ENCODE data around the gene BCL11B.

Gene BCL11B

GRCh38 chr14:99203801-99204200 is 68.2 kb downstream of the BCL11B start:
- no peak overlapping the region for H3K4me3 ChIP-seq (ENCODE audit: insufficient read depth, low read length, poor library complexity, severe bottlenecking)
- H3K4me2 ChIP-seq (ENCODE audit: low read depth, low read length, poor library complexity, severe bottlenecking), result no peak overlapping the region
- no peak overlapping the region for H2AFZ ChIP-seq (ENCODE audit: low read depth, low read length, severe bottlenecking)
- no peak overlapping the region for H3K27ac ChIP-seq (ENCODE audit: low read depth, low read length)
- H3K27me3 ChIP-seq (ENCODE audit: low read length), result no peaks in the 10 kb centered on the region
- no peaks in the 10 kb centered on the region for H3K79me2 ChIP-seq (ENCODE audit: insufficient read depth, low read length)
- no peaks in the 10 kb centered on the region for H4K20me1 ChIP-seq (ENCODE audit: low read depth, low read length)
- no peaks in the 10 kb centered on the region for H3K9me2 ChIP-seq (replicated peaks; ENCODE audit: insufficient read depth, low read length)
- no peaks in the 10 kb centered on the region for H3K9me3 ChIP-seq (ENCODE audit: insufficient read depth, low read length)
- no peaks in the 10 kb centered on the region for H3K36me3 ChIP-seq (ENCODE audit: low read length)
- no peaks in the 10 kb centered on the region for H3F3A ChIP-seq (ENCODE audit: insufficient read depth)
- TF ChIP-seq, protein P1, sequence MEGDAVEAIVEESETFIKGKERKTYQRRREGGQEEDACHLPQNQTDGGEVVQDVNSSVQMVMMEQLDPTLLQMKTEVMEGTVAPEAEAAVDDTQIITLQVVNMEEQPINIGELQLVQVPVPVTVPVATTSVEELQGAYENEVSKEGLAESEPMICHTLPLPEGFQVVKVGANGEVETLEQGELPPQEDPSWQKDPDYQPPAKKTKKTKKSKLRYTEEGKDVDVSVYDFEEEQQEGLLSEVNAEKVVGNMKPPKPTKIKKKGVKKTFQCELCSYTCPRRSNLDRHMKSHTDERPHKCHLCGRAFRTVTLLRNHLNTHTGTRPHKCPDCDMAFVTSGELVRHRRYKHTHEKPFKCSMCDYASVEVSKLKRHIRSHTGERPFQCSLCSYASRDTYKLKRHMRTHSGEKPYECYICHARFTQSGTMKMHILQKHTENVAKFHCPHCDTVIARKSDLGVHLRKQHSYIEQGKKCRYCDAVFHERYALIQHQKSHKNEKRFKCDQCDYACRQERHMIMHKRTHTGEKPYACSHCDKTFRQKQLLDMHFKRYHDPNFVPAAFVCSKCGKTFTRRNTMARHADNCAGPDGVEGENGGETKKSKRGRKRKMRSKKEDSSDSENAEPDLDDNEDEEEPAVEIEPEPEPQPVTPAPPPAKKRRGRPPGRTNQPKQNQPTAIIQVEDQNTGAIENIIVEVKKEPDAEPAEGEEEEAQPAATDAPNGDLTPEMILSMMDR (IDR thresholded peaks at IDR 0.05; ENCODE audit: insufficient read depth, low read length, poor library complexity, severe bottlenecking), result no peak
- TF ChIP-seq EZH2phosphoT487 (conservative IDR thresholded peaks at IDR 0.05; ENCODE audit: low read length), result no peak
- H3K9ac ChIP-seq (ENCODE audit: low read length), result no peak overlapping the region

DNA sequence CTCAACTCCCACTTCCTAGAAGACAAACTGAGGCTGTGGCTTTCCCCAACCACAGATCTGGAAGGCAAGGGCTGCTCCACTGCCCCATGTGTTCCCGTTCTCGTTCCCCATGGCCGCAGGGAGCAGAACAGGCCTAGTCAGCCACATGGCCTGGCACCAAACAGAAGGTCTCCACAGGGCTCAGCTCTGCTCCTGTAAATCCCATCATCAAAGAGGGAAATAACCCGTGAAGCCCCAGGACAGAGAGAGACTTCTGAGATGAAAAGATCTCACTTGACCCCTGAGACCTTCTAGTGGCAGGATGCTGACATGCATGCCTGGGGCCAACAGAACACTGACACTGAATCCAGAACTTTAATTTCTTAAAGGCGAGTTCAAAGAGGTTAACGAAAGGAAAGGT is 68.9 kb downstream of the BCL11B start:
- TF ChIP-seq, protein P1 (IDR thresholded peaks at IDR 0.05; ENCODE audit: insufficient read depth, low read length, poor library complexity, severe bottlenecking), result no peak
- TF ChIP-seq EZH2phosphoT487 (conservative IDR thresholded peaks at IDR 0.05; ENCODE audit: low read length), result no peak
- Histone ChIP-seq H2AFZ (ENCODE audit: low read depth, low read length, severe bottlenecking) (no peak overlapping the region), H3K4me2 (ENCODE audit: low read depth, low read length, poor library complexity, severe bottlenecking) (no peak overlapping the region), H3K9me3 (ENCODE audit: insufficient read depth, low read length) (no peaks in the 10 kb centered on the region), H3K36me3 (ENCODE audit: low read length) (no peaks in the 10 kb centered on the region), H3K27me3 (ENCODE audit: low read length) (no peaks in the 10 kb centered on the region), H3K4me3 (ENCODE audit: insufficient read depth, low read length, poor library complexity, severe bottlenecking) (no peak overlapping the region), H4K20me1 (ENCODE audit: low read depth, low read length) (no peaks in the 10 kb centered on the region), H3K79me2 (ENCODE audit: insufficient read depth, low read length) (no peaks in the 10 kb centered on the region), H3K9me2 (replicated peaks; ENCODE audit: insufficient read depth, low read length) (no peaks in the 10 kb centered on the region), H3K27ac (ENCODE audit: low read depth, low read length) (no peak overlapping the region), H3K9ac (ENCODE audit: low read length) (no peak overlapping the region), H3F3A (ENCODE audit: insufficient read depth) (no peaks in the 10 kb centered on the region)

GRCh38 chr14:99202516-99202915 is 69.5 kb downstream of the BCL11B start:
- H3F3A ChIP-seq (ENCODE audit: insufficient read depth), result no peaks in the 10 kb centered on the region
- H3K4me2 ChIP-seq (ENCODE audit: low read depth, low read length, poor library complexity, severe bottlenecking), result no peak overlapping the region
- TF ChIP-seq EZH2phosphoT487 (conservative IDR thresholded peaks at IDR 0.05; ENCODE audit: low read length), result no peak
- TF ChIP-seq, protein P1 (IDR thresholded peaks at IDR 0.05; ENCODE audit: insufficient read depth, low read length, poor library complexity, severe bottlenecking), result no peak
- no peaks in the 10 kb centered on the region for H3K27me3 ChIP-seq (ENCODE audit: low read length)
- no peaks in the 10 kb centered on the region for H3K9me2 ChIP-seq (replicated peaks; ENCODE audit: insufficient read depth, low read length)
- H2AFZ ChIP-seq (ENCODE audit: low read depth, low read length, severe bottlenecking), result no peak overlapping the region
- H3K9me3 ChIP-seq (ENCODE audit: insufficient read depth, low read length), result no peaks in the 10 kb centered on the region
- H4K20me1 ChIP-seq (ENCODE audit: low read depth, low read length), result no peaks in the 10 kb centered on the region
- no peak overlapping the region for H3K27ac ChIP-seq (ENCODE audit: low read depth, low read length)
- H3K4me3 ChIP-seq (ENCODE audit: insufficient read depth, low read length, poor library complexity, severe bottlenecking), result no peak overlapping the region
- H3K9ac ChIP-seq (ENCODE audit: low read length), result no peak overlapping the region
- no peaks in the 10 kb centered on the region for H3K79me2 ChIP-seq (ENCODE audit: insufficient read depth, low read length)
- no peaks in the 10 kb centered on the region for H3K36me3 ChIP-seq (ENCODE audit: low read length)

All from SU-DHL-6 (cell line).